ENCODE measurements around the gene GRIK2.
"Not testable (repeated sequence)": the region's sequence is repeated elsewhere in the genome, so short reads cannot be mapped to it uniquely, and the experiment has no call there.

GRIK2 gene

DNA sequence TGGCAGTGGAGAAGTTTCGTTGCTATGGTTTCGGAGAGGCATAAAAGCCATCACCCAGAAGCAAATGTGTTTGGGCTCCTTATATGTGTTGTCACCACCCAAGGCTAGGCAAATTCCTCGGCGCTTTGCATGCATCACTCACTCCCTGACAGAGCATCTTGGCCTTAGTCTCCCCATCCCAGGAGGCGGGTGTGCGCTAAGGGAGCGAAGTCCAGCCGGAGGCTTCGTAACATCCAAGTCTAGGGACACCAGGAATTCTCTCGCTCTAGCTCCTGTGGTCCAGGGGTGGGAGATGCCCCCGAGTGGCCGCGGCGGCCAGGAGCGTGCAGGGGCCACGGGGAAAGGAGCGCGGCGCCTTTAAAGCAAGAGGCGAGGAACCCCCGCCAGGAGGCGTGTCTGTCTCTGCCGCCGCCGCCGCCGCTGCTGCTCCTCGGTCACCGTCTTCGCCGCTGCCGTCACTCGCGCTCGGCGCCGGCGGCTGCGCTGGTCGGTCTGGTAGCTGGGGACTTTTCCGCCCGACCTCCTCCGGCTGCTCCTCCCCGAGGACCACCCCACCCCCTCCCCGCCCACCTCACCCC, at the start of gene GRIK2:
Gene GRIK2, plus strand, starts transcription at position 458 of the 578 bp plus-strand sequence.
- no peak for DNase-seq (ENCODE audit: low read depth)

DNA sequence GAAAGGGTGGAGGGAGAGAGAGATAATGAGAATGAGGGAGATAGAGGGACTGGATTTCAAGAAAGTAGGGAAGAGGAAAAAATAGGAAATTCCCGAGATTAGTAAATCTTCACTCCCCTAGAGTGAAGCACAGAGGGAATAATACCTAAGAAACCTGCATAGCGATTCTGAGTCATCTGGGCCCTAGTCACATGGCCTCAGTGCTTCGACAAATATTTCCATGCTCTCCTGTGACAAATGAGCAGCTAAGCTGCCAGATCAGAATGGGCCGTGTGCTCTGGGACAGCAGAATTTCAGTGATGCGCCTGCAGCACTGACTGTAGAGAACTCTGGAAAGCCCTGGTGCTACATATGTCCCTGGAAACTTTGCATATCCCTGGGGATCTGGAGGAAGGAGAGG, 48.6 kb upstream of the GRIK2 start:
- DNase-seq (ENCODE audit: low read depth): no peak

DNA sequence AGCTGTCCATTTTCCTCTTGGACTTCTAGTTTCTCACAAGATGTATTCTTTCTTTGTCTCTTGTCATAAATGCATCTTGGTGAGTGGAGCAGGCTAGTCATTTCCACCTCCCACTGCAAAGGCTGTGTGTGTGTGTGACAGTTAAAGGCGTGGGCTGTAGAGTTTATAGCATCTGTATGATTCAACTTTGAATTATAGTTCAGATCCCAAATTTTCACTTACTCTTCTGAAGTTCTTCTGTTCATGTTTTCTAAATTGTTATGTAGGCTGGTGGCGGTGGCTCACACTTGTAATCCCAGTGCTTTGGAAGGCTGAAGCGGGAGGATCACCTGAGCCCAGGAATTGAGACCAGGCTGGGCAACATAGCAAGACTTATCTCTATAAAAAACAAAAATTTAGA, 44.7 kb upstream of the GRIK2 start:
- DNase-seq (ENCODE audit: low read depth): no peak

DNA sequence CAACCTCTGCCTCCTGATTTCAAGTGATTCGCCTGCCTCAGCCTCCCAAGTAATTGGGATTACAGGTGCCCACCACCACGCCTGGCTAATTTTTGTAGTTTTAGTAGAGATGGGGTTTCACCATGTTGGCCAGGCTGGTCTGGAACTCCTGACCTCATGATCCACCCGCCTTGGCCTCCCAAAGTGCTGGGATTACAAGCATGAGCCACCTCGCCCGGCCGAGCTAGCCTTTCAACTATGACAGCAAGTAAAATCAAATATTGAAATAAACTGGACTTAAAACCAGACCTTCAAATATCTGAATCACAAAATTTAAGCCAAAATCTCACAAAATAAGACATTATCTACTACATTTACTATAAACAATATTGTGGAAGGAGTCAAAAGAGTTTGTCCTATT, 42.9 kb upstream of the GRIK2 start:
- not testable (repeated sequence) for DNase-seq (ENCODE audit: low read depth)

DNA sequence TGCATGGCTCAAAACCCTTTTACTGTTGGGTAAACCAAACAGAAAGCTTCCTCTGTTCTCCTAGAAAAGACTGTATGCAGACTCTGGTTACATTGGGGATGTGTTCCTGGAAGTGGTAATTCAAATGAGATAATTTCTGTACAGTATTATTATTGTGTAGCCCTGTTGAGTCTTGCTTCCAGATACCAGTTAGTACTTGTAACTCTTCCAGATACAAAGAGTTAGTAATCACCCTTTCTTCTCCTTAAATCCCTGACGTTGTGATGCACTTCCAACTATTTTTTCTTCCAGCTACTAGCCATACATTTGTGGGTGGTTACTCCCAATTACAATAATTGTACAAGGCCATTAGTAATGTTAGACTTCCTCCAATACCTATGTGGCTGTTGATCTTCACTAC, 42.3 kb upstream of the GRIK2 start:
- DNase-seq (ENCODE audit: low read depth): no peak

DNA sequence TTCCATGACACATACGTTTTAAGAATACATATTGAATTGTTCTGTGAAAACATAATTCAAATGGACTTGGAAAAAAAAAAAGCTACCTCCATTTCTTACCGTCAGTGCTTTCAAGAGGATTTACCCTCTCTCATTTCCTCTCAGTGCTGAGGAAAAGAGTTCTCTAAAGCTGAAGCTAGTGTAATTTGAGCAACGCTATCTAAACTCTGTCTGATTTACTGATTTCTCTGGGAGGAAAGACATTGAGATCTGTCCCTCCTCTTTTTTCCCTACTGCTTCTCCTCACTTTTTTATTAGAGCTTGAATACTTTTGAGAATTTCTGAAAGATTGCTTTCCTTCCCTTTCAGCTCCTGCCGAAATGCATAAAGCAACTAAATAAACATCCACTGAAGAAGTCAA, 41.2 kb upstream of the GRIK2 start:
- DNase-seq (ENCODE audit: low read depth): no peak

DNA sequence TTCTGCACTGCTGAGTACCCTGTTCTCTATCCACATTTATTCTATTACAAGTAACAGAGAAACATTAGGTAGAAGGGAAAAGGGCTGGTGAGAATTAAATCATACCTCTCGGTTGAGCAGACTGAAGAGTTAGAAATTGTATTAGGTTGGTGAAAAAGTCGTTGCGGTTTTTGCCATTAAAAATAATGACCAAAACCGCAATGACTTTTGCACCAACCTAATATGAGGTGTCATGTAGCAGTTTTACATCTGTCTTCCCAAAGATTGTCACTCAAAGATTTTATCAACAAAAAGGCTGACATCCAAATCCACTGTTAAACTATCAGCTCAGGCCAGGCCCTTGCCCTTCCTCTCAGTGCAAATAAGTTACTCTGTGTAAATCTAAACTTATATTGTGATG, 28.3 kb upstream of the GRIK2 start:
- no peak for DNase-seq (ENCODE audit: low read depth)

DNA sequence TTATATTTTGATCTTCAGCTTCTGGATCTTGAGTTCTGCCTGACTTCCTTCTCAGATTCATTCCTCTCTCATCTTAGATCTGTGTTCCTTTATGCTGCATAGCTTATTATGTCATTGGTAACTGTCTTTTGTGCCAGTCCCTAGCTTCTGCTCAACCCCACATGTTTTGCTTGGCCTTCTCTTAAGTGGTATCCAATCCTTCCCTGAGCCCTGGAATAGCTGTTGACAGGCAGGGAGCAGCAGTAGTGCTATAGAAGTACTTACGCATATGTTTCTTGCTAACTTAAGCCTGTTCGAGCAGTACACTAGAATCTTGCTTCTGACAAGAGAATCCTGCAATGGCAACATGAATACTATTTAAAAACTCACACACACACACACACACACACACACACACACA, 13.6 kb upstream of the GRIK2 start:
- DNase-seq (ENCODE audit: low read depth): no peak

DNA sequence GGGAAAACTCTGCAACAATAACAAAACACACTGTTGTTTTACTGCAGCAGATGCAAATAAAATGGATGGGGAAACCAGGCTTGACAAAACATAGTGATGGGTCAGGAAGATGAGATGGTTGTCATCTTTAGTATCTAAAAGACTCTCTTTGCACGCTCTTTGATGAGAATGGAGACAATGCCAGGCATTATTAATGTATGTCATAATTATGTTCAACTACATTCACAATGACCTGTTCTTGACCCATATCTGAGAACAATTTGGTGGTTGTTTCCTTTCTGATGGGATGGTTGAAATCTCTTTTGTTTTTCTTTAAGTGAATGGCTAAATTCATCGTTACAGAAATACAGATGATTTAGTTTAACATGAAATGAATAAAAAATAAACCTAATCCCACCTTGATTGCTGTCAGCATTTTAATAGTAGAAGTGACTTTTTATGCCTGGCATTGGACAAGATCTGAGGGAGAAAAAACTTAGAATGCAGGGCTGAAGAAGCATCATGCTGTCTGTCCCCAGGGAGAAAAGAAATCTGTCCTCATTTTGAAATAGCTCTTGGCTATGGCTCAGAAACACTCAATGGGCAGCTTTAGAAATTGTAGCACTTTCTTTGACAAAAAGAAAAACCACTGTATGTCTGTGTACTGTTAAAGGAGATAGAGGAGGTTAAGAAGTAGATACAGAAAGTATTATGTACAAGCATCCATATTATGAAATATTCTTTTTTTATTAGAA, 12.4 kb upstream of the GRIK2 start:
- DNase-seq (ENCODE audit: low read depth): no peak

DNA sequence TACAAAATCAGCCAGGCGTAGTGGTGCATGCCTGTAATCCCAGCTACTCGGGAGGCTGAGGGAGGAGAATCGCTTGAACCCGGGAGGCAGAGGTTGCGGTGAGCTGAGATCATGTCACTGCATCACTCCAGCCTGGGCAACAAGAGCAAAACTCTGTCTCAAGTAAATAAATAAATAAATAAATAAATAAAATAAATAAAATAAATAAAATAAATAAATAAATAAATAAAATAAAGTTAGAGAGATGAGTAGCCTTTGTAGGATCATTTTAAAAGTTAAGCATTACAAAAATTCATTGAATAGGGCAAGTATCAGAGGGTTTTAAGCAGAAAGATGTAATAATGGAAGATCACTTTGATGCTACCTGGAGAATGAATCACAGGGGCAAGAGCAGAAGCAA, 9.8 kb upstream of the GRIK2 start:
- not testable (repeated sequence) for DNase-seq (ENCODE audit: low read depth)

DNA sequence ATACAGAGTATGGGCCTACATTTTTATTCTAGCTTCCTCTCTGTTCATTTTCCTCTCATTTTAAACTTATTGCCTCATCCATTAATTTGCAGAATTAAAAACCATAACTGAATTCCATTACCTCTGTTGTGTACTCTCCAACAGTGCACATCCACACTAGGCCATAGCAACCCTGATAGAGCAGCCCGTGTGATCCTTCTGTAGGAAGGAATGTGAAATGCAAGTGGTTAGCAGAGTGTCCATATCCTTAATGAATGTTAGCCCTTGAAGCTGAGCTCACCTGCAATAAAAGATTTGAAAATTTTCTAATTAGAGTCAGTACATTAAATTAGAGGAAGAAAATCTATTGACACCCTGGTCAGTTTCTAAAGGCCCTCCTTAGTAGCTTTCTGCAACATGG, 6.5 kb upstream of the GRIK2 start:
- no peak for DNase-seq (ENCODE audit: low read depth)

DNA sequence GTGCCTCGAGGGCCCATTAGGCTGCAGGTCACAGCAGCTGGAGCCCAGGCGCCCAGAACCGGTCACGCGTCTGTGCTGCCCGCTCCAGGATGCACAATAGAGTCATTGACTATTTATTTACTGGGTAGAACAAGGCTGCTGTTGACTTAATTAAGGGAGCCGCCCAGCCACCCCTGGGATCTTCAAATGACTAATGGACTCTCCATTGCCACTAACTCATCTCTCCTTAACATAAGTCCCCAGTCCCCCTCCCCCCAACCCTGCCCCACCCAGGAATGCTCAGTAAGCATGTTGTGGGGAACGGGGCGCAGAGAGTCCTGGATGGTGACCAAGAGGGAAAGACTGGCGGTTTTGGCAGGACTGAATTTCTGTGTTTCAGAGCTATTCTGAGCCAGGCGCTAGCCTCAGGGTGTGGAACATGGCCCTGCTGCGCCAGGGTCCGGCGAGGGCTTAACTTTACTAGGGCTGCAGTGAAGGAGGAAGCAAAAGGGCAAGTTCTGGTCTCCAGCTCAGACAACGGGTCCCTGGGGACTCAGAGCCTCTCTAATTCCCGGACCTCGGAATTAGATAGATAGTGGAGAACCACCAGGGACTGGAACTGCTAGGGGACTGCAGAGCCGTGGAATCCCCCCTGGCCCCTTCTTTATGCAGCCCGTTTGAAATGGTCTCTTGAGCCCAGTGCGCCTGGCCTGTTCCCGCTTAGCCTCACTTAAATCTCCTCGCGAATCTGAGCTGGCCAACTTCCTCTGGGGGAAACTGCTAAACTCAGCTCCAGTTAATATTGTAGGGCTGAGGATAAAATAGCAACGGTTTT, 1.5 kb upstream of the GRIK2 start:
- no peak for DNase-seq (ENCODE audit: low read depth)

DNA sequence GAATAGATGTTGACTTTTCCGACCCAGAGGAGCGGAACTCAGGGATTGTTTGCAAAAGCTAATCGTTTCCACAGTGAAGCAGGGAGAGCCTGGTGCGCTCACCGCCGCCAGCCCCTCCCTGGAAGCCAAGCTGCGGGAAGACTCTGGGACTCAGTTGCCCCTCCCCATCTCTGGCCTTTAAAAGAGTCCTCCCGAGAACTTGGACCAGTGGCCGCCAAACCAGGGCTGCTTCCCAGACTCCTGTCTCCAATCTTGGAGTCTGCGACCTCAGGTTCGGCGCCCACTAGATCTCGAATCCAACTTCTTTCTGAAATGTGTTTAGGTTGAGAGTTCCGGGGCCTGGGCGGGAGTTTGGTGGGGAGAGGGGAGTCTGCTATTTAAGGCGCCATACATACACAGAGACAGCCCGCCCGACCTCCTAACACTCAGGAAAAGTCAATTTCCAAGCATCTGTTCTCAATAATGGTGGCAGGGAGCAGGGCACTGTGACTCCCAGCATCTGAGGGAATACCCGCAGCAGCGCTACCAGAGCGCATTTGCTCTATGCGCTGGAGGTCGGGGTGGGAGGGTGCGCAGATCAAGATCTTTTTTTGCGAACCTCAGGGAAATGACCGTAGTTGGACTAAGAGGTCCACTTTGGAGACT, 800 bp upstream of the GRIK2 start:
- no peak for DNase-seq (ENCODE audit: low read depth)

DNA sequence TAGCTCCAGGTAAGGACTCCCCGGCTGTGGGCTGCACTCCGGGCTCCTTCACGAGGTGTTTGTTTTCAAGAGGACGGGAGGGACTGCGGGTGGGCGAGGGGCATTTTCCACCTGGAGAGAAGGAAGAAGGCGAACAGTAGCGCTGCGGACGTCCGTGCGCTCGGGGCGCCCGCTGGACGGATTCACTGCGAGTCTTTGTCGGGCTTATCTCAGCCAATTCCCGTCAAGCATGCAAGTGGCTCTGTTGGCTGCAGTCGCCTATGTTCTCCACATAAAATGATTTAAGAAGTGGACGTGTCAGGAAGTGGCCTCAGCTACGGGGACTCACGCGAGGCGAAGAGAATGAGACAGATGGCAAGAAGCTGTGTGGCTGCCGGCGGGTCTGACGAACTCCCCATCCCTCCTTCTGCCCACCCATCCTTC, 332 bp downstream of the GRIK2 start:
- DNase-seq (ENCODE audit: low read depth): no peak

DNA sequence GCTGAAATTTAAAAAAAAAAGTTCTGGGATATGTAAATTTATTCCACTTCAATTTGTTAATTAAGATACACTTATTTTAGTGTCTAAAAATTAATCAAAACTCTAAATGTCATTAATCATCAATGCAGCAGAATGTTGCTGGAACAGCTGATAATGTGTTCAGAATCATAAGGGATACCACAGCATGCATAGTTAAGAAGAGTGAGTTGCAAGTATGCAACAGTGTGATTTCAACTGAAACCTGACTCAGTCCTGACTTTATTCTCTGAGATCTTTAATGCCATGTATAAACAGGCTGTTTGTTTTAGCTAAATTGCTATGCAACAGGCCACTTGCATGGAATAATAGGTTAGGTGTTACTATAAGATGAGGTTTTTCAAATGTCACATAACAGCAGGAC, 1.4 kb downstream of the GRIK2 start:
- no peak for DNase-seq (ENCODE audit: low read depth)

DNA sequence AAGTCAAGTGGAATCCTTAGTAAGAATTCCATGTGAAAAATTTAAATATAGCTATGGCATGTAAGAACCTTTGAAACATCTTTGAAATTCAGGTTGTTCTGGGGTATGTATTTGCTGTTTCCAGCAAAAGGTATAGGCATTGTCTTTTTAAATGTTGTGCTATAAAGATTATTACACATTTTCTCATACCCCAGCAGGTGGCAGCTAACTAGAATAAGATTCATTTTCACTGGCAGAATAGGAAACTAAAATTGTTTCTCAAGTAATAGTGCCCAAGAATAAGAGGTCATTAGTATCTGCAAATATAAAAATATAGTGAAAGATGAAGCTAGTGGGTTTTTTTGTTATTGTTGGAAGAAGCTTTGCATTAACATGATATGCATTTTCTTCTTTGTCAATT, 1.8 kb downstream of the GRIK2 start:
- DNase-seq (ENCODE audit: low read depth): no peak

DNA sequence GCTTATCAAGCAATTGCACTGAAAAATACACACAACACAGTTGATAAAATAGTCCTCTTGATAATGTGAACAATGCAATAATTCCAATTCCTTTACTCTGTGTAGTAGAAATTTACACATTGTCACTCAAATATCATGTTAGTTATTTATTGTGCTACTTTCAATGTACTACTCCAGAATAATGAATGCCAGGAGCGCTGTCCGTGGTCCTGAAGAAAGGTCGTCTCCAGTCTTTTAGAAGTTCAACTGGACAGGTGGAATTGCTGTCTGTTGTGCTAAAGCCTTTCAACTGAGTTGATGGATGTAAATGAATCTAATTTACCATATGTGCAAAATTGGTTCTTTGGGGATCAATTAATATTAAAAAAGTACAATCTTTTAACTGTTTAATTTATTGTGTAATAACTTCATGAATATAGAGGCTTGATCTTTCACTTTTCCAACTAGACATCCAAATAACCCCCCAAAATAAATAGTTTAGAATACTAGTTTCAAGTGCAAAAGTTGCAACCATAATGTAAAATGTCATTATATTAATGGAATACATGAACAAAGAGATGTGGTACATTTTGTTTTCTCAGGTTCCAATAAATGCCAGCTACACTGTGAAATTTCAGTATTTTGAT, 3.2 kb downstream of the GRIK2 start:
- no peak for DNase-seq (ENCODE audit: low read depth)

DNA sequence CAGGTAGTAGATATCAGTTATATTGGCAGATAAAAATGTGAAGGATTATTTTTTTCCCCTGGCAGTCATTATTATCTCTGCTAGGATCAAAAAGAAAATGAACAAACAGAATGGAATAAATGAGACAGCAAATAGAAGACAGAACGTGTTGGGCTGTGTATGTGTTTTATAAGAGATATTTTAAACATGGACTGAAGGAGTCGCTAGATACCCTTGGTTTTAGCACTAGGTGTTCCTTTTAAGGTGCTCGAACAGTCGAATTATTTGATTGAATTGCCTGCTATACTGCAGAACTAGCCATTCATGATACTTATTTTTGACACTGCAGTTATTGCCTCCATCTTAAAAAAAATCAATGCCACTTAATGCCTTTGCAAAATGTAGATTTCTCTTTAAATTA, 3.7 kb downstream of the GRIK2 start:
- no peak for DNase-seq (ENCODE audit: low read depth)

DNA sequence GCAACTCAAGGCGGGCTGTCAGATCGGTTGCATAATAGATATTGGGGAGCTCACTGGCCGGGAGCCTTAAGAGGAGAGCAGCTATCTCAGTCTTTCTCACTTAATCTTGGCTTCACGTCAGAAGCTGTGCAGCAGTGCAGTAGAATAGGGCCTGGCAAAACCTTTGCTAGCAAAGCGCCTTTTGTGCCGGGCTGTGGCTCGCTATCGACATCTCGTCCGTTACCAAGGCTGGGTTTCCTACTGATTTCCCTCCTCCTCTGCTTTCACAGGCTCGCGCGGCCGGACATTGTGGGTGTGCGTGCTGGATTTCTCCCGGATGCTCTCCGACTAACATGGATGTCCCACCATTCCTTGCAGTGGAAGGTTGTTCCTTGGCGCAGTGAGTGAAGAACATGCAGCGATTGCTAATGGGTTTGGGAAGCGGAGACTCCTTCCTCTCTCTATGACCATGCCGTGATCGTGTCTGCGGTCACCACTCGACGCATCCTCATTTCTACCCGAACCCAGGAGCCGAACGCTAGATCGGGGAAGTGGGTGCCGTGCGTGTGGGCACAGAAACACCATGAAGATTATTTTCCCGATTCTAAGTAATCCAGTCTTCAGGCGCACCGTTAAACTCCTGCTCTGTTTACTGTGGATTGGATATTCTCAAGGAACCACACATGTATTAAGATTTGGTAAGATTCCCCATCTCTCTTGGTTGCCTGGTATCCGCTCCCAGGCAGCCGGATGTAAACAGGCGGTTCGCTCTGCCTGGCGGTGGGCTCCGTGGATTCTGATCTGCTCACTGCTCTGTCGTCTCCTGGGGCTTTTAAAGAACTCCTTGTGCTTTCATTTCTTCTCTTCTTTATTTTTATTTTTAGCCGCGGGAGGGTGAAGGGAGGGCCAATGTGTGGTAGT, 5.5 kb downstream of the GRIK2 start:
- no peak for DNase-seq (ENCODE audit: low read depth)

DNA sequence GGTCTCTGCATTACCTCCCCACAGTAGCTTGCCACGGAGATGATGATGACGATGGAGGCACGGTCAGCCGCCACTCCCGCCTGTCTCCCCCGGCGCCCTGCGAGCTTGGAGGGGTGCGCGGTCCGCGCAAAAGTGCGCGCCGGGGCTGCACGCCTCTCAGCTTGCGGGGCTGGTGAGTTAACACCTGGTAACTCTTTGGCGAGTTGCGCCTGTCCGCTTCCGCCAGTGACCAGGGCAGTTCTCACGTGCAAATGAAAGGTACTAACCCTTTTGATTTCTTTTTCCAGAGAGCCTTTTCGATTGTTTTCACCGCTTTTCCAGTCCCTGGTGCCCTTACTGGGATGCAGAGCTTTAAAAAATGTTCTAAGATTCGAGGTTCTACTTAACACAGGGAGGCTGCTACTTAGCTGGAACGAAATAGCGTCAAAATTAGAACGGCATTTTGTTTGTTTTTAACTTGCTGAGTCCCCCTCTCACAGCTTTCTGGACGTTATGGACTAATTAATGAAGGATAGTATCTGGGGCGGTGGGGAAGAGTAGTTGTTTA, 6.2 kb downstream of the GRIK2 start:
- DNase-seq (ENCODE audit: low read depth): no peak

Measured in non-pigmented ciliary epithelial cell (primary cell).